ENCODE data around the gene FCGR2B.
"Not testable (repeated sequence)": the region's sequence is repeated elsewhere in the genome, so short reads cannot be mapped to it uniquely, and the experiment has no call there.

FCGR2B gene

DNA sequence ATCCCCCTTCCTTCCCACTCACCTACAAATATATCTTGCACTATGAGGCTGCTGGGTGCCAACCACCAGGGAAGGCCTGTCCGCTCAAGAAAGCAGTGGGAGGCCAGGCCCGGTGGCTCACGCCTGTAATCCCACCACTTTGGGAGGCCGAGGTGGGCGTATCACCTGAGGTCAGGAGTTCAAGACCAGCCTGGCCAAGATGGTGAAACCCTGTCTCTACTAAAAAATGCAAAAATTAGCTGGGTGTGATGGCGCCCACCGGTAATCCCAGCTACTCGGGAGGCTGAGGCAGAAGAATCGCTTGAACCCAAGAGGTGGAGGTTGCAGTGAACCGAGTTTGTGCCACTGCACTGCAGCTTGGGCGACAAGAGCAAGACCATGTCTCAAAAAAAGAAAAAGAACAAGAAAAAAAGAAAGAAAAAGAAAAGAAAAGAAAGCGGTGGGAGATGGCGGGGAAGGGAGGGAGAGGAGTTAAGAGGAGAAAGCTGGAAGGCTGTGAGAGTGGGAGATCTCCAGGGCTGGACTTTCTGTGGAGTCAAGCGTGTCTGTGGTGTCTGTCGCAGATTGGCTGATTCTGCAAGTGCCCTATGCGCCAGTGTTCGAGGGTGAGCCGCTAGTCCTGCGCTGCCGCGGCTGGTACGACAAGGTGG is 62.4 kb downstream of the FCGR2B start:
- DNase-seq = not testable (repeated sequence)

DNA sequence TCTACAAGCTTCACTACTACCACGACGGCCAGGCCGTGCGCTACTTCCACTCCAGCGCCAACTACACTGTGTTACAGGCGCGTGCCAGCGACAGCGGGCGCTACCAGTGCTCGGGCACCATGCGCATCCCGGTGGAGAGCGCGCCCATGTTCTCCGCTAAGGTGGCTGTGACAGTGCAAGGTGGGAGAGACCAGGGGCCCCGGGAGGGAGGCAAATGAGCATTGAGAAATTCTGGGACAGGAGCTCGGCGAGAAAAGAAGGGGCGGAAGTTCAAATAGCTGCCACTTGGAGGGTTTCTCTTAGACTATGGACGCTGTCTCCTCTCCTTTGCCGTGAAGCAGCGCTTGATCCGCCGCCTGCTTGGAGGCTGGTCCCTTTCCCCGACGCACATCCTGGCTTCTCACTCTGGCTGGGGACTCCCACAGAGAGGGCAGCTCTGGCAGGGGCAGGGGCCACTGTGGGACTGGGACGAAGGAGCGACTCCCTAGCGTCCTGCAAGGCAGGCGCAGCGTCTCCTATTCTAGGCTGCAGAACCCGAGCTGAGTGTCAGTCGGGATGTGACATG is 63.0 kb downstream of the FCGR2B start:
- DNase-seq = peak; percentile 50
- in situ Hi-C loops (cut with HindIII; ENCODE audit: low pct_ligation_motif_present, low pct_unique_long_range_greater_than_20kb, low sequenced_read_pairs) = no loop called here

More for the DNA sequence above, 62.4 kb downstream of the FCGR2B start:
- in situ Hi-C loops (cut with HindIII; ENCODE audit: low pct_ligation_motif_present, low pct_unique_long_range_greater_than_20kb, low sequenced_read_pairs) = not testable (repeated sequence)

DNA sequence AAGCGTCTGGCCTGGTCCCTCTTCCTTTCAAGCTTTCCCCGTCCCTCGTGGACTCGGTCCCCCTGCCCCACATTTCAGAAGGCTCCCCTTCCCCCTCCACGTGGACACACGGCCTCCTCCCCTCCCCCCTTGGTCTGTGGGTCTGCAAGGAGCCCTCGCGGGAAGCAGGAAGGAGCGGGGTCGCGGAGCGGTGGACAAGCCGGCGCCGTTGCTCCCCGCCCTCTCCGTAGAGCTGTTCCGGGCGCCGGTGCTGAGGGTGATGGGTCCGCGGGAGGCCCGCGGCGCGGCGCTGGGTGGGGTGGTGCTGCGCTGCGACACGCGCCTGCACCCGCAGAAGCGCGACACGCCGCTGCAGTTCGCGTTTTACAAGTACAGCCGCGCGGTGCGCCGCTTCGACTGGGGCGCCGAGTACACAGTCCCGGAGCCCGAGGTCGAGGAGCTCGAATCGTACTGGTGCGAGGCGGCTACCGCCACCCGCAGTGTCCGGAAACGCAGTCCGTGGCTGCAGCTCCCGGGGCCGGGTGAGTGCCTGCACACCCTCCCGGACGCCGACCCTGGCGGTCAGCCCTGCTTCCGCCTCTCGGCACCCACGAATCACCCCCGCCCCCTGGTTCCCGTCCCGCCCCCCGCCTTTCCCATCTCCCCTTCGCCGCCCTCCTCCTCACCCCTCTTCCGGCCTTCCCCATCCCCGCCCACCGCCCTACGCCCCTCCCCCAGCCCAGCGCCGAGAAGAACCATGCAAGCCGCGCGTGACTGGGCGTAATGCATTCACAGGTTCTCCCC is 63.7 kb downstream of the FCGR2B start:
- in situ Hi-C loops (cut with HindIII; ENCODE audit: low pct_ligation_motif_present, low pct_unique_long_range_greater_than_20kb, low sequenced_read_pairs) = no loop called here
- DNase-seq = peak; percentile 88

DNA sequence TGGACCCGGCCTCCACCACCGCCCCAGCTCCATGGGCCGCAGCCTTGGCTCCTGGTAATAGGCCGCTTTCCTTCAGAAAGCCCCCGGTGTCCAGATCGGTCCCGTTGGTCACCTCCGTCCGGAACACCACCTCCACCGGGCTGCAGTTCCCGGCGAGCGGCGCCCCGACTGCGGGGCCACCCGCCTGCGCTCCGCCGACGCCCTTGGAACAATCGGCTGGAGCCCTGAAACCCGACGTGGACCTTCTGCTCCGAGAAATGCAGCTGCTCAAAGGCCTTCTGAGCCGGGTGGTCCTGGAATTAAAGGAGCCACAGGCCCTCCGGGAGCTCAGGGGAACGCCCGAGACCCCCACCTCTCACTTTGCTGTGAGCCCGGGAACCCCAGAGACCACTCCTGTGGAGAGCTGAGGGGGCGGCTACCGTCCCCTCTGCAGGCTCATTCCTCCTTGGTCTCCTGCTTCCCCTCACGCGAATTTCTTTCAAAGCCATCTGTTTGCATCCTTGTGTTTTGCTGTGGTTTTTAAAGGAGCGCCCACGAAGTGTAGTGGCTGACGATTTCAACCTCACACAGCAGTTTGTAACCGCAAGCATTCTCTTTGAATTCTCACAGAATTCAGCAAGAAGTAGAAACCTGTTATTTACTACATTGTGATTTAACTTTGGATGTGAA is 64.4 kb downstream of the FCGR2B start:
- DNase-seq = no peak
- in situ Hi-C loops (cut with HindIII; ENCODE audit: low pct_ligation_motif_present, low pct_unique_long_range_greater_than_20kb, low sequenced_read_pairs) = no loop called here
